Activated CD8-positive, alpha-beta memory T cell treated with anti-CD3 and anti-CD28 coated beads for 24 hours (primary cell): ENCODE measurements around the gene ULK2.
"Not testable (repeated sequence)": the region's sequence is repeated elsewhere in the genome, so short reads cannot be mapped to it uniquely, and the experiment has no call there.

Experiments
- DNase-seq: peaks from one replicate; pipeline ENCODE4 v3.0.0-alpha.2; 2020

Gene ULK2

GRCh38 chr17:19766016-19766415 is 101.7 kb downstream of the ULK2 start:
- DNase-seq, result no peak

GRCh38 chr17:19763991-19764390 is 103.7 kb downstream of the ULK2 start:
- not testable (repeated sequence) for DNase-seq

- peak; percentile 42 for DNase-seq
These were observed 104.3 kb downstream of the ULK2 start for GRCh38 chr17:19763416-19763815.

GRCh38 chr17:19762515-19762961 is 105.2 kb downstream of the ULK2 start:
- peak; percentile 89 for DNase-seq

- DNase-seq, result no peak
These were observed 107.0 kb downstream of the ULK2 start for GRCh38 chr17:19760746-19761145.

GRCh38 chr17:19759568-19760549 is 107.9 kb downstream of the ULK2 start:
- no peak for DNase-seq

- DNase-seq, result no peak
These were observed 110.1 kb downstream of the ULK2 start for GRCh38 chr17:19757536-19758180.

- DNase-seq, result no peak
These were observed 111.2 kb downstream of the ULK2 start for GRCh38 chr17:19756546-19756945.

- DNase-seq, result no peak
These were observed 111.8 kb downstream of the ULK2 start for GRCh38 chr17:19755821-19756510.

- no peak for DNase-seq
These were observed 112.3 kb downstream of the ULK2 start for GRCh38 chr17:19755392-19755791.

- DNase-seq, result no peak
These were observed 113.9 kb downstream of the ULK2 start for GRCh38 chr17:19753661-19754463.

GRCh38 chr17:19753051-19753509 is 114.7 kb downstream of the ULK2 start:
- no peak for DNase-seq

GRCh38 chr17:19752216-19753050 is 115.3 kb downstream of the ULK2 start:
- no peak for DNase-seq

GRCh38 chr17:19750835-19751234 is 116.9 kb downstream of the ULK2 start:
- no peak for DNase-seq

- DNase-seq, result no peak
These were observed 117.6 kb downstream of the ULK2 start for GRCh38 chr17:19750020-19750572.

GRCh38 chr17:19748807-19749193 is 118.9 kb downstream of the ULK2 start:
- DNase-seq, result no peak

GRCh38 chr17:19747829-19748806 is 119.6 kb downstream of the ULK2 start, which contains the start of gene ALDH3A1:
ALDH3A1 (minus strand) TSS chr17:19748298; CDS start chr17:19745129, 3,169 bp downstream.
- DNase-seq, result no peak

GRCh38 chr17:19747159-19747719 is 120.5 kb downstream of the ULK2 start:
- no peak for DNase-seq

- no peak for DNase-seq
These were observed 121.2 kb downstream of the ULK2 start for GRCh38 chr17:19746517-19746916.
